H1 (cell line): ENCODE data around the gene ZNF316. TPM values are rescaled to one million over a fixed set of nuclear protein-coding genes. Genes with fewer than 3 reads are reported as not detected.

Source experiments
- CTCF ChIA-PET: fragments of 300-600 bp; sonication (Branson Sonifier 250); formaldehyde crosslinking; loops from one replicate; lab custom pipeline; 2021; ENCODE audit not compliant: partially characterized antibody; lab: Charles Lee
- POLR2A ChIA-PET: fragments of 300-600 bp; sonication (Branson Sonifier 250); formaldehyde crosslinking; loops from one replicate; lab custom pipeline; 2021; ENCODE audit warnings: inconsistent platforms; ENCODE audit not compliant: partially characterized antibody; lab: Charles Lee
- DNase-seq, 2 experiments: peaks; one replicate each; pipeline versions ENCODE4 v3.0.0 to v3.0.0-alpha.2; 2010 to 2022; ENCODE audit warnings: low spot score in 2 of 2, low read depth in 1 of 2, mixed read lengths in 1 of 2
- FAIRE-seq: peaks from 2 replicates; lab custom pipeline; 2011; peaks lifted over from hg19 to GRCh38; lab: Jason Lieb, UNC
- H2AFZ ChIP-seq: 2 replicates; pipeline ENCODE4 v1.8.1; 2012; ENCODE audit warnings: low read length, inconsistent platforms
- H2AK5ac ChIP-seq: 2 replicates; pipeline ENCODE4 v1.6.1; 2013; ENCODE audit warnings: low read depth, low read length
- H2BK120ac ChIP-seq: replicated peaks from 2 replicates; pipeline ENCODE3; 2013; ENCODE audit warnings: low read depth, low read length, inconsistent platforms
- H2BK12ac ChIP-seq: 2 replicates; pipeline ENCODE4 v1.6.1; 2013; ENCODE audit warnings: low read depth, low read length
- H2BK15ac ChIP-seq: 2 replicates; pipeline ENCODE4 v1.6.1; 2013; ENCODE audit warnings: low read length
- H2BK20ac ChIP-seq: 2 replicates; pipeline ENCODE4 v1.6.1; 2013; ENCODE audit warnings: low read length
- H2BK5ac ChIP-seq: 2 replicates; pipeline ENCODE4 v1.6.1; 2013; ENCODE audit warnings: low read depth, low read length
- H3K14ac ChIP-seq: 2 replicates; pipeline ENCODE4 v1.6.1; 2013; ENCODE audit warnings: inconsistent platforms; ENCODE audit not compliant: insufficient read length
- H3K18ac ChIP-seq: 2 replicates; pipeline ENCODE4 v1.6.1; 2013; ENCODE audit warnings: low read length; ENCODE audit errors: extremely low read depth
- H3K23ac ChIP-seq: 2 replicates; pipeline ENCODE4 v1.6.1; 2013; ENCODE audit warnings: inconsistent platforms; ENCODE audit not compliant: insufficient read length
- H3K23me2 ChIP-seq: 2 replicates; pipeline ENCODE4 v1.6.1; 2013; ENCODE audit warnings: low read depth, low read length
- H3K27ac ChIP-seq: 2 replicates; pipeline ENCODE4 v1.6.1; 2011; ENCODE audit warnings: low read depth, low read length, inconsistent platforms
- H3K27me3 ChIP-seq, 4 experiments: replicated peaks in 1 of 4; 1 replicate in 1 of 4; 2 replicates in 3 of 4; pipeline versions ENCODE4 v1.6.1 to v1.8.1; 2011 to 2013; ENCODE audit warnings: low read length in 3 of 4, mild to moderate bottlenecking in 3 of 4, inconsistent platforms in 2 of 4, mixed read lengths in 2 of 4, moderate library complexity in 1 of 4; ENCODE audit not compliant: control insufficient read depth in 3 of 4, insufficient read depth in 3 of 4; ENCODE audit errors: extremely low read depth in 1 of 4
- H3K36me3 ChIP-seq, 4 experiments: 2 replicates each; pipeline versions ENCODE4 v1.6.1 to v1.8.1; 2011 to 2013; ENCODE audit warnings: mild to moderate bottlenecking in 4 of 4, low read length in 3 of 4, moderate library complexity in 2 of 4, control low read depth in 1 of 4, inconsistent platforms in 1 of 4; ENCODE audit not compliant: insufficient read depth in 4 of 4, control insufficient read depth in 2 of 4
- H3K4ac ChIP-seq: replicated peaks from 2 replicates; pipeline ENCODE3; 2013; ENCODE audit warnings: low read length, low read depth, mixed read lengths, inconsistent platforms; ENCODE audit not compliant: insufficient read length
- H3K4me1 ChIP-seq, 4 experiments: replicated peaks in 1 of 4; 1 replicate in 1 of 4; 2 replicates in 3 of 4; pipeline versions ENCODE4 v1.6.1 to v1.8.1; 2011 to 2013; ENCODE audit warnings: low read length in 3 of 4, inconsistent platforms in 2 of 4, mixed read lengths in 1 of 4; ENCODE audit not compliant: insufficient read depth in 4 of 4, control insufficient read depth in 3 of 4
- H3K4me2 ChIP-seq, 2 experiments: 2 replicates each; pipeline versions ENCODE4 v1.6.1 to v1.8.1; 2011 to 2013; ENCODE audit warnings: low read depth in 2 of 2, low read length in 2 of 2, control low read depth in 1 of 2, inconsistent platforms in 1 of 2, mild to moderate bottlenecking in 1 of 2; ENCODE audit not compliant: insufficient read depth in 1 of 2
- H3K4me3 ChIP-seq, 4 experiments: fragments of 200-600, 300-600 bp in 1 of 4; sonication (generic), shearing (Covaris generic), sonication (Bioruptor Twin) in 1 of 4; 2 replicates each; pipeline versions ENCODE4 v1.5.1 to v1.8.1; 2011 to 2016; ENCODE audit warnings: low read length in 4 of 4, low read depth in 3 of 4, control low read depth in 2 of 4, inconsistent platforms in 2 of 4, mild to moderate bottlenecking in 2 of 4, mixed read lengths in 1 of 4, moderate library complexity in 1 of 4; ENCODE audit not compliant: insufficient read depth in 2 of 4; ENCODE audit errors: extremely low read depth in 1 of 4
- H3K56ac ChIP-seq: replicated peaks from 2 replicates; pipeline ENCODE3; 2013; ENCODE audit warnings: low read depth, mild to moderate bottlenecking, mixed read lengths, low read length, inconsistent platforms; ENCODE audit not compliant: insufficient read length
- H3K79me1 ChIP-seq: 2 replicates; pipeline ENCODE4 v1.6.1; 2013; ENCODE audit warnings: low read depth, low read length, control low read depth
- H3K79me2 ChIP-seq, 2 experiments: 2 replicates each; pipeline versions ENCODE4 v1.6.1 to v1.8.1; 2012 to 2013; ENCODE audit warnings: low read length in 2 of 2, mild to moderate bottlenecking in 2 of 2, inconsistent platforms in 1 of 2; ENCODE audit not compliant: insufficient read depth in 2 of 2, control insufficient read depth in 1 of 2
- H3K9ac ChIP-seq, 4 experiments: replicated peaks in 1 of 4; 1 replicate in 1 of 4; 2 replicates in 3 of 4; pipeline versions ENCODE4 v1.6.1 to v1.8.1; 2011 to 2013; ENCODE audit warnings: low read depth in 3 of 4, low read length in 3 of 4, control low read depth in 2 of 4, mild to moderate bottlenecking in 2 of 4, moderate library complexity in 2 of 4, inconsistent platforms in 1 of 4; ENCODE audit errors: extremely low read depth in 1 of 4
- H3K9me3 ChIP-seq, 2 experiments: 2 replicates each; pipeline versions ENCODE4 v1.6.1 to v1.8.1; 2012 to 2013; ENCODE audit warnings: mild to moderate bottlenecking in 2 of 2, moderate library complexity in 2 of 2, control low read depth in 1 of 2, inconsistent platforms in 1 of 2, low read depth in 1 of 2, low read length in 1 of 2, mixed read lengths in 1 of 2; ENCODE audit not compliant: insufficient read depth in 2 of 2
- H4K20me1 ChIP-seq, 2 experiments: replicated peaks in 1 of 2; 2 replicates each; pipeline versions ENCODE3 to v1.8.1; 2011 to 2013; ENCODE audit warnings: inconsistent platforms in 2 of 2, low read length in 2 of 2, mild to moderate bottlenecking in 1 of 2; ENCODE audit not compliant: insufficient read depth in 2 of 2, control insufficient read depth in 1 of 2
- H4K5ac ChIP-seq: 2 replicates; pipeline ENCODE4 v1.6.1; 2013; ENCODE audit warnings: low read length, low read depth, mixed read lengths, inconsistent platforms; ENCODE audit not compliant: insufficient read length
- H4K8ac ChIP-seq: 2 replicates; pipeline ENCODE4 v1.8.0; 2013; ENCODE audit warnings: mild to moderate bottlenecking, moderate library complexity, low read length, inconsistent platforms; ENCODE audit not compliant: insufficient read depth; ENCODE audit errors: extremely low read depth
- H4K91ac ChIP-seq: replicated peaks from 2 replicates; pipeline ENCODE3; 2013; ENCODE audit warnings: low read length, mixed read lengths, inconsistent platforms; ENCODE audit not compliant: insufficient read length
- CEBPB ChIP-seq: IDR thresholded peaks from 2 replicates; pipeline ENCODE4 v1.6.1; 2012; ENCODE audit warnings: low read depth, low read length
- KDM1A ChIP-seq: fragments of 200-600, 300-600 bp; sonication (generic); IDR thresholded peaks from 2 replicates; pipeline ENCODE4 v1.7.1; 2016; ENCODE audit warnings: mild to moderate bottlenecking, low read length, borderline replicate concordance
- NRF1 ChIP-seq: IDR thresholded peaks from 2 replicates; pipeline ENCODE4 v1.6.1; 2011; ENCODE audit warnings: mild to moderate bottlenecking, low read depth, low read length, improper control_type of control experiment
- RXRA ChIP-seq: IDR thresholded peaks from 2 replicates; pipeline ENCODE4 v1.6.1; 2011; ENCODE audit warnings: low read depth, mild to moderate bottlenecking, low read length, moderate library complexity; ENCODE audit not compliant: insufficient read depth
- SUZ12 ChIP-seq: fragments of 200-600 bp; sonication (generic); IDR thresholded peaks from 2 replicates; pipeline ENCODE4 v1.6.1; 2012; ENCODE audit warnings: mild to moderate bottlenecking, inconsistent platforms, low read length, moderate library complexity, mixed read lengths
- WGBS, 2 experiments: shearing (Covaris generic) in 1 of 2; methylation state at CpG; one replicate each; pipeline versions ENCODE4 v1.1.6 to v1.1.7; 2013 to 2015; ENCODE audit warnings: low lambda C conversion rate in 2 of 2, mixed read lengths in 2 of 2, inconsistent platforms in 1 of 2, low coverage in 1 of 2, missing lambda C conversion rate in 1 of 2; ENCODE audit not compliant: insufficient replicate concordance in 2 of 2, insufficient coverage in 1 of 2, insufficient read length in 1 of 2; ENCODE audit errors: extremely low coverage in 1 of 2, missing lambda C conversion rate in 1 of 2; 5-methylcytosine and 5-hydroxymethylcytosine counted together
- polyA plus RNA-seq, 7 experiments: library from polyadenylated mRNA; depleted of rRNA in 3 of 7; stranded (reverse) in 5 of 7; unstranded in 2 of 7; fragments of >200 nt in 5 of 7; fragments of 200-250 nt in 2 of 7; gene quantifications; 1 replicate in 5 of 7; 2 replicates in 1 of 7; 4 replicates in 1 of 7; pipeline versions ENCODE4 v1.2.1 to v1.2.3, GENCODE V29; 2011 to 2013; ENCODE audit warnings: missing spikeins in 2 of 7, mixed read lengths in 2 of 7
- total RNA-seq: library from RNA; stranded (reverse); fragmentation: NEBNext Ultra II Directional; extraction: Animal tissue kit (Norgen Biotek cat#: 25700); gene quantifications from 2 replicates; pipeline ENCODE4 v1.2.1, GENCODE V29; 2021

The ZNF316 gene
- total and polyA plus RNA-seq, 2 of the 8 experiments (the other 6 are each of a cell fraction or from before 2014, with no cell fraction given): 3.6 to 13.7 TPM

DNA sequence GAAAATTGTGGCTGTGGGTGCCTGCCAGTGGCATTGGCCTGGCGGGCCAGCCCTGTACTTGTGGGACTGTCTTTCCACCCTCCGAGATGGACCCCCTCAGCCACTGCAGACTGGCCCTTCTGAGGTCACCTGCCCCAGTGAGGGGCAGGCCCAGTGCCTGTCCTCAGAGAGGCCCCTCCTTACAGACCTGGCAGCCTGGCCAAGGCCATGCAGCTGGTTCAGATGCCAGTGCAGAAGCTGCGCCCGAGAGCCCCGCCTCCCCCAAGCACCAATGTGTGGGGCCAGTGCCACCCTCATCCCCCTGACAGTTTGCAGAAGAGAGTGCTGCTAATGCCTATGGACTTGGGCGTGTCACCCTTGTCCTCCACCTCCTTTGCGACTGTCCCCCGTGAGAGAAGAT, 10.0 kb downstream of the ZNF316 start:
- no peak overlapping the region for H3K14ac ChIP-seq
- ChIA-PET CTCF (interaction anchor here (0.6 kb wide), 1 partner anchor 1649 kb away, joined by 3 read pairs; no protein-coding TSS in a partner anchor), POLR2A (no interaction called here)
- no peak overlapping the region for H2BK5ac ChIP-seq
- H3K4me1 ChIP-seq: no peaks in the 10 kb centered on the region; a peak in 1 of 7 replicates
- H3K79me1 ChIP-seq: no peaks in the 10 kb centered on the region; the same call in 1 of the 2 replicates
- TF ChIP-seq NRF1 (no peak), RXRA (no peak), KDM1A (no peak), SUZ12 (no peak), CEBPB (no peak)
- no peak overlapping the region for H3K27ac ChIP-seq
- no peak overlapping the region for H3K4ac ChIP-seq
- H3K23me2 ChIP-seq: no peaks in the 10 kb centered on the region
- H2AK5ac ChIP-seq: no peak overlapping the region
- H2BK120ac ChIP-seq: no peak overlapping the region
- H3K4me3 ChIP-seq: no peak overlapping the region
- no peaks in the 10 kb centered on the region; a peak in 1 of 7 replicates for H3K27me3 ChIP-seq
- DNase-seq (no peak), FAIRE-seq (no peak)
- H2BK12ac ChIP-seq: no peak overlapping the region
- H4K20me1 ChIP-seq: peaks cover 0 to 2% of the 10 kb centered on the region in 2 experiments
- H2BK15ac ChIP-seq: no peak overlapping the region
- H3K56ac ChIP-seq: no peak overlapping the region
- no peak overlapping the region for H3K4me2 ChIP-seq
- H3K23ac ChIP-seq: no peak overlapping the region
- no peak overlapping the region for H4K5ac ChIP-seq
- H2BK20ac ChIP-seq: no peak overlapping the region
- H3K79me2 ChIP-seq: no peaks in the 10 kb centered on the region
- no peak overlapping the region for H2AFZ ChIP-seq
- peaks cover 0 to 14% (median 3%) of the 10 kb centered on the region in 4 experiments; a peak in 4 of 8 replicates for H3K36me3 ChIP-seq
- H3K18ac ChIP-seq: no peak overlapping the region
- H4K91ac ChIP-seq: no peak overlapping the region
- no peak overlapping the region for H3K9ac ChIP-seq
- WGBS, 2 experiments: 84% methylated on average over 7 of the region's 8 CpGs; no CpG with 5 or more reads in 1 of the 2 experiments
- no peaks in the 10 kb centered on the region for H3K9me3 ChIP-seq
- H4K8ac ChIP-seq: no peak overlapping the region
